Activated B cell treated with CpG ODN at 0.5 μM for 24 hours (primary cell): ENCODE measurements around the gene HBS1L. TPM values are rescaled to one million over a fixed set of nuclear protein-coding genes. Genes with fewer than 3 reads are reported as not detected.

Experiments
- ATAC-seq: fragments of 200-7000 bp; cut with Tn5 transposase; one replicate; pipeline ENCODE4 v1.10.0; 2021; ENCODE audit warnings: low read depth, mild to moderate bottlenecking, moderate library complexity
- CTCF ChIA-PET: fragments of 350-600 bp; sonication (Branson Sonifier 250); formaldehyde crosslinking; loops from one replicate; lab custom pipeline; 2021; ENCODE audit warnings: antibody characterized with exemption; lab: Charles Lee
- POLR2A ChIA-PET: fragments of 350-600 bp; sonication (Branson Sonifier 250); formaldehyde crosslinking; loops from one replicate; lab custom pipeline; 2021; ENCODE audit warnings: antibody characterized with exemption; lab: Charles Lee
- DNase-seq: peaks from one replicate; pipeline ENCODE4 v3.0.0; 2022
- H3K27ac Mint-ChIP-seq: one replicate; pipeline ENCODE4 v1.8.0; 2020; ENCODE audit warnings: mixed read lengths
- H3K27me3 Mint-ChIP-seq: one replicate; pipeline ENCODE4 v1.8.0; 2021; ENCODE audit warnings: mixed read lengths
- H3K36me3 Mint-ChIP-seq: one replicate; pipeline ENCODE4 v1.8.0; 2021; ENCODE audit warnings: low read depth, mixed read lengths
- H3K4me1 Mint-ChIP-seq: one replicate; pipeline ENCODE4 v1.8.0; 2021; ENCODE audit warnings: mixed read lengths
- H3K4me3 Mint-ChIP-seq: one replicate; pipeline ENCODE4 v1.8.0; 2020; ENCODE audit warnings: mild to moderate bottlenecking, mixed read lengths
- H3K9me3 Mint-ChIP-seq: one replicate; pipeline ENCODE4 v1.8.0; 2020; ENCODE audit warnings: mixed read lengths
- CTCF ChIP-seq: fragments of 200-600 bp; IDR thresholded peaks from one replicate; pipeline ENCODE4 v1.8.0; 2022; ENCODE audit warnings: antibody characterized with exemption, mild to moderate bottlenecking
- intact Hi-C: fragments of 100-400 bp; cut with micrococcal nuclease; formaldehyde crosslinking; loops from one replicate; pipeline ENCODE4 v1.15.1; 2024
- total RNA-seq: library from RNA; stranded (reverse); gene quantifications from 2 replicates; pipeline ENCODE4 v1.2.3, GENCODE V29; 2022

The HBS1L gene
- total RNA-seq, 1 donor from 2014 or later, result 67.5 TPM

DNA sequence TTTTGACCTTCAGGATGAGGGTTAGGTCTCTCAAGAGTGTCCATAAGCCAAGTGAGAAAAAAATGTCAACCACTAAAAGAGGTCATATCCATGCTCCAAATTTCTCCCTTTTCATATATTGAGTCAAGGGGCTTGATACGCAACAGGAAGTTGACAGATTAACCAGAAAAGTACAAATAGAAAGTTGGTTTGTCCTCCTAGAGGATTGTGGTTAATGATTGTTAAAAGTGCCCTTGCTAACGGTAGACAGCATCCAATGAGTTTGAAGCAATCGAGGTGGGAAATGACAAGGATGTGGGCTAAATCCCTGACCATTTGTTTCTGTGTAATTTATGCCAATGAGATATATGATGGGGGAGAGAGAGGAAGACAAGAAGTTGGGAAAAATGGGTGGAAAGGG, 18.1 kb upstream of the HBS1L start:
- no peaks in the 10 kb centered on the region for H3K4me1 Mint-ChIP-seq
- ChIA-PET POLR2A (no interaction called here), CTCF (no interaction called here)
- ATAC-seq, result no peak
- intact Hi-C loops, result no loop called here
- no peak for DNase-seq
- H3K4me3 Mint-ChIP-seq, result no peak overlapping the region
- no peak overlapping the region for H3K27ac Mint-ChIP-seq
- no peaks in the 10 kb centered on the region for H3K9me3 Mint-ChIP-seq
- H3K36me3 Mint-ChIP-seq, result no peaks in the 10 kb centered on the region
- no peak for TF ChIP-seq CTCF
- no peaks in the 10 kb centered on the region for H3K27me3 Mint-ChIP-seq

GRCh38 chr6:135071541-135071940, 16.9 kb upstream of the HBS1L start:
- no peak for TF ChIP-seq CTCF
- H3K36me3 Mint-ChIP-seq, result no peaks in the 10 kb centered on the region
- H3K9me3 Mint-ChIP-seq, result no peaks in the 10 kb centered on the region
- H3K4me3 Mint-ChIP-seq, result no peak overlapping the region
- intact Hi-C loops, result no loop called here
- peaks cover 5% of the 10 kb centered on the region for H3K4me1 Mint-ChIP-seq
- ChIA-PET CTCF (interaction anchor here (0.6 kb wide), 1 partner anchor 931 kb away, joined by 3 read pairs; no protein-coding TSS in a partner anchor), POLR2A (no interaction called here)
- H3K27ac Mint-ChIP-seq, result no peak overlapping the region
- DNase-seq, result no peak
- no peak for ATAC-seq
- H3K27me3 Mint-ChIP-seq, result no peaks in the 10 kb centered on the region

DNA sequence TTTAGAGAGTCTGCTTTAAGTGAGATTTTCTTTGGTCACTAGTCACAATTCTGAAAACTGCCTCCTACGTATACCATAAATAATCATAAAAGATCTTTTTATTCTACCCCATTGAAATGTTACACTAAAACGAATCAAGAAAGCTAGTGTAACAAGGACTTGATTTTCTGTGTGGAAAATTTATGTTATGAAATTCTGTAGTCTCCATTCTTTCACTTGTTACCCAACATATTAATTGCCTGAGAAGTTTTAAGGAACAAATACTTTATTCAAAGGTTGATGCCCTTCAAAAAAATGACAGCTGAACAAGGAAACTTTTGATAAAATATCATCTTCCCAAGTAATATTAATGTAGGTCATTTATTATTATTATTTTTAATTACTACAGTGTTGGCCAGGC, 13.3 kb upstream of the HBS1L start:
- no peak for DNase-seq
- no peaks in the 10 kb centered on the region for H3K36me3 Mint-ChIP-seq

GRCh38 chr6:135066806-135067205, 12.2 kb upstream of the HBS1L start:
- ATAC-seq (no peak), DNase-seq (no peak)
- Mint-ChIP-seq H3K9me3 (no peaks in the 10 kb centered on the region), H3K4me3 (no peak overlapping the region), H3K4me1 (peaks cover 14% of the 10 kb centered on the region), H3K27ac (peak overlapping the region; percentile 13), H3K27me3 (no peaks in the 10 kb centered on the region), H3K36me3 (no peaks in the 10 kb centered on the region)
- intact Hi-C loops, result no loop called here
- TF ChIP-seq CTCF, result no peak
- CTCF ChIA-PET, result no interaction called here
- POLR2A ChIA-PET, result no interaction called here

More for the DNA sequence above, 13.3 kb upstream of the HBS1L start:
- Mint-ChIP-seq H3K4me3 (no peak overlapping the region), H3K27ac (no peak overlapping the region), H3K4me1 (peaks cover 10% of the 10 kb centered on the region), H3K9me3 (no peaks in the 10 kb centered on the region), H3K27me3 (no peaks in the 10 kb centered on the region)
- CTCF ChIA-PET, result no interaction called here
- intact Hi-C loops, result no loop called here
- no peak for TF ChIP-seq CTCF
- POLR2A ChIA-PET, result no interaction called here
- no peak for ATAC-seq

DNA sequence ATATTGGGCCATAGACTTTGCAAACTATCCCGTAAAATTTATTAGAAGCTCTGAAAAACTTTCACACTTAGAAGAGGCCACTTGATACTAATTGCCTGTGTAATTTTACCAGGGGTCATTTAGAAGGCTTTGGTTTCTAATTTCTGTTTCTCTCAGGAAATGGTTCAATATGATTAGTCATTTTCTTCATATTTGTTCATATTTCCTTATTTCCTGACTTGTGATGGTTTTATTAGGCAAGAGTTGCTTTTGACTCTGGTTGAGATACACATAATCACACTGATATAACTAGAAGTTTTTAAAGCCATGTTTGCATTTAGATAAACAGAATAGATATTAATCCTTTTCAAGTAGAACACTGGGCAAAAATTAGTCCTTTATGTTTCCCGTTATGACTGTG, 11.8 kb upstream of the HBS1L start:
- no peaks in the 10 kb centered on the region for H3K9me3 Mint-ChIP-seq
- CTCF ChIA-PET, result no interaction called here
- intact Hi-C loops, result no loop called here
- ATAC-seq, result no peak
- POLR2A ChIA-PET, result no interaction called here
- no peak overlapping the region for H3K4me3 Mint-ChIP-seq
- H3K4me1 Mint-ChIP-seq, result peaks cover 14% of the 10 kb centered on the region
- DNase-seq, result no peak
- H3K27me3 Mint-ChIP-seq, result no peaks in the 10 kb centered on the region
- H3K36me3 Mint-ChIP-seq, result no peaks in the 10 kb centered on the region
- no peak overlapping the region for H3K27ac Mint-ChIP-seq
- TF ChIP-seq CTCF, result no peak
